ENCODE data around the gene FAM120B. TPM values are rescaled to one million over a fixed set of nuclear protein-coding genes. Genes with fewer than 3 reads are reported as not detected.

FAM120B gene
- total RNA-seq, 1 experiment from 2014 or later = 15.2 TPM

GRCh38 chr6:170291271-170292110 is 15.1 kb upstream of the FAM120B start:
- peak; percentile 91 for DNase-seq (ENCODE audit: low spot score)

GRCh38 chr6:170292111-170292406 is 14.5 kb upstream of the FAM120B start:
- no peak for ATAC-seq
- POLR2A ChIA-PET = no interaction called here
- no peak for DNase-seq (ENCODE audit: low spot score)
- CTCF ChIA-PET = interaction anchor here (0.8 to 1.6 kb wide), 6 partner anchors 10 to 460 kb away, joined by 3 to 5 read pairs (median 3); no protein-coding TSS in a partner anchor
- Mint-ChIP-seq H3K27ac (peak overlapping the region; percentile 93; the same call in 1 of the 2 replicates), H3K36me3 (peaks cover 13% of the 10 kb centered on the region), H3K9me3 (no peaks in the 10 kb centered on the region), H3K4me3 (peak overlapping the region; percentile 88), H3K27me3 (ENCODE audit: low read depth) (peaks cover 80% of the 10 kb centered on the region), H3K4me1 (peaks cover 50% of the 10 kb centered on the region)
- no peak for TF ChIP-seq HMGA2 (CRISPR knock-in tag; IDR thresholded peaks at IDR 0.05)
- TF ChIP-seq OVOL2 (CRISPR knock-in tag; IDR thresholded peaks at IDR 0.05; ENCODE audit: borderline replicate concordance) = no peak
- TF ChIP-seq AR (CRISPR knock-in tag; IDR thresholded peaks at IDR 0.05) = no peak
- no peak for TF ChIP-seq ZBTB43 (CRISPR knock-in tag; IDR thresholded peaks at IDR 0.05)

More at GRCh38 chr6:170291271-170292110, 15.1 kb upstream of the FAM120B start:
- peak; percentile 54 for ATAC-seq
- Mint-ChIP-seq H3K4me3 (peak overlapping the region; percentile 88), H3K27ac (peak overlapping the region; percentile 93), H3K9me3 (no peaks in the 10 kb centered on the region), H3K27me3 (ENCODE audit: low read depth) (peaks cover 81% of the 10 kb centered on the region), H3K4me1 (peaks cover 56% of the 10 kb centered on the region), H3K36me3 (peaks cover 13% of the 10 kb centered on the region)
- ChIA-PET CTCF (interaction anchor here (0.7 to 1.7 kb wide), 11 partner anchors 10 to 460 kb away, joined by 3 to 12 read pairs (median 3); partner anchors contain the start of gene FAM120B), POLR2A (interaction anchor here (0.6 to 1.5 kb wide), 6 partner anchors 12 to 590 kb away, joined by 3 to 6 read pairs (median 4); no protein-coding TSS in a partner anchor)
- peak; percentile 48 for TF ChIP-seq SP1 (CRISPR knock-in tag; conservative IDR thresholded peaks at IDR 0.05)
- no peak for TF ChIP-seq ZNF281 (CRISPR knock-in tag; IDR thresholded peaks at IDR 0.05)
- TF ChIP-seq FOXP4 (CRISPR knock-in tag; IDR thresholded peaks at IDR 0.05) = peak; percentile 52; the same call in 1 of the 2 replicates
- TF ChIP-seq ETV6 (CRISPR knock-in tag; IDR thresholded peaks at IDR 0.05) = 0 out of 2 replicates have a peak, but pooled peaks have one; percentile 67
- no peak for TF ChIP-seq SOX15 (CRISPR knock-in tag; IDR thresholded peaks at IDR 0.05)
- TF ChIP-seq, protein P1, sequence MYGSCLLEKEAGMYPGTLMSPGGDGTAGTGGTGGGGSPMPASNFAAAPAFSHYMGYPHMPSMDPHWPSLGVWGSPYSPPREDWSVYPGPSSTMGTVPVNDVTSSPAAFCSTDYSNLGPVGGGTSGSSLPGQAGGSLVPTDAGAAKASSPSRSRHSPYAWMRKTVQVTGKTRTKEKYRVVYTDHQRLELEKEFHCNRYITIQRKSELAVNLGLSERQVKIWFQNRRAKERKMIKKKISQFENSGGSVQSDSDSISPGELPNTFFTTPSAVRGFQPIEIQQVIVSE (CRISPR knock-in tag; IDR thresholded peaks at IDR 0.05; ENCODE audit: borderline replicate concordance) = no peak
- TF ChIP-seq HMGXB4 (CRISPR knock-in tag; IDR thresholded peaks at IDR 0.05) = peak; percentile 52; the same call in 1 of the 2 replicates
- TF ChIP-seq, protein P2, sequence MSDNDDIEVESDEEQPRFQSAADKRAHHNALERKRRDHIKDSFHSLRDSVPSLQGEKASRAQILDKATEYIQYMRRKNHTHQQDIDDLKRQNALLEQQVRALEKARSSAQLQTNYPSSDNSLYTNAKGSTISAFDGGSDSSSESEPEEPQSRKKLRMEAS (CRISPR knock-in tag; IDR thresholded peaks at IDR 0.05) = peak; percentile 56; the same call in 1 of the 2 replicates

Measured in WTC11 (cell line).